T-helper 1 cell treated with Interleukin-12 subunit alpha and Interleukin-12 subunit beta and Interleukin-4 antibody, amounts not matched to agents 30 μg/mL and 1 μg/mL, for 36 hours (primary cell): Measurements from ENCODE around the gene IPO5.

Experiments used
- H3K27ac Mint-ChIP-seq: one replicate; pipeline ENCODE4 v1.8.0; 2021; ENCODE audit warnings: mild to moderate bottlenecking, mixed read lengths
- H3K27me3 Mint-ChIP-seq: one replicate; pipeline ENCODE4 v1.8.0; 2021; ENCODE audit warnings: low read depth, mixed read lengths
- H3K36me3 Mint-ChIP-seq: one replicate; pipeline ENCODE4 v1.8.0; 2021; ENCODE audit warnings: low read depth, mixed read lengths
- H3K4me1 Mint-ChIP-seq: one replicate; pipeline ENCODE4 v1.8.0; 2021; ENCODE audit warnings: low read depth, mixed read lengths
- H3K4me3 Mint-ChIP-seq: one replicate; pipeline ENCODE4 v1.8.0; 2021; ENCODE audit warnings: mild to moderate bottlenecking, moderate library complexity, mixed read lengths
- H3K9me3 Mint-ChIP-seq: one replicate; pipeline ENCODE4 v1.8.0; 2021; ENCODE audit warnings: mixed read lengths

IPO5 gene

GRCh38 chr13:97953376-97953970, at the start of gene IPO5:
TSS of gene IPO5 (plus strand) at chr13:97953675. CDS start at chr13:97976697, 23,022 bp downstream.
- Mint-ChIP-seq H3K36me3 (peaks cover 2% of the 10 kb centered on the region), H3K27me3 (no peaks in the 10 kb centered on the region), H3K4me1 (no peaks in the 10 kb centered on the region), H3K27ac (no peak within 1 kb of the TSS), H3K4me3 (no peak within 1 kb of the TSS), H3K9me3 (no peaks in the 10 kb centered on the region)

GRCh38 chr13:97904059-97904458, 49.4 kb upstream of the IPO5 start:
- Mint-ChIP-seq H3K4me3 (no peak overlapping the region), H3K9me3 (no peaks in the 10 kb centered on the region), H3K27me3 (no peaks in the 10 kb centered on the region), H3K27ac (no peak overlapping the region), H3K36me3 (no peaks in the 10 kb centered on the region), H3K4me1 (no peaks in the 10 kb centered on the region)

- Mint-ChIP-seq H3K4me1 (no peaks in the 10 kb centered on the region), H3K9me3 (no peaks in the 10 kb centered on the region), H3K4me3 (no peak overlapping the region), H3K36me3 (no peaks in the 10 kb centered on the region), H3K27me3 (peaks cover 11% of the 10 kb centered on the region), H3K27ac (no peak overlapping the region)
Measured at GRCh38 chr13:97905517-97905916, 48.0 kb upstream of the IPO5 start.

- Mint-ChIP-seq H3K9me3 (peaks cover 15% of the 10 kb centered on the region), H3K4me1 (no peaks in the 10 kb centered on the region), H3K36me3 (no peaks in the 10 kb centered on the region), H3K4me3 (no peak overlapping the region), H3K27me3 (peaks cover 11% of the 10 kb centered on the region), H3K27ac (no peak overlapping the region)
Measured at GRCh38 chr13:97911311-97912138, 42.0 kb upstream of the IPO5 start.

GRCh38 chr13:97912139-97912535, 41.3 kb upstream of the IPO5 start:
- Mint-ChIP-seq H3K9me3 (peaks cover 18% of the 10 kb centered on the region), H3K4me1 (no peaks in the 10 kb centered on the region), H3K27ac (no peak overlapping the region), H3K36me3 (no peaks in the 10 kb centered on the region), H3K4me3 (no peak overlapping the region), H3K27me3 (peaks cover 11% of the 10 kb centered on the region)

- no peaks in the 10 kb centered on the region for H3K4me1 Mint-ChIP-seq
- H3K9me3 Mint-ChIP-seq: peaks cover 18% of the 10 kb centered on the region
- H3K27me3 Mint-ChIP-seq: peaks cover 11% of the 10 kb centered on the region
- no peaks in the 10 kb centered on the region for H3K36me3 Mint-ChIP-seq
- H3K4me3 Mint-ChIP-seq: no peak overlapping the region
- no peak overlapping the region for H3K27ac Mint-ChIP-seq
Measured at GRCh38 chr13:97913206-97913605, 40.3 kb upstream of the IPO5 start.

- no peak overlapping the region for H3K27ac Mint-ChIP-seq
- H3K27me3 Mint-ChIP-seq: peaks cover 7% of the 10 kb centered on the region
- H3K9me3 Mint-ChIP-seq: peaks cover 18% of the 10 kb centered on the region
- H3K4me3 Mint-ChIP-seq: no peak overlapping the region
- no peaks in the 10 kb centered on the region for H3K4me1 Mint-ChIP-seq
- no peaks in the 10 kb centered on the region for H3K36me3 Mint-ChIP-seq
Measured at GRCh38 chr13:97914540-97914939, 38.9 kb upstream of the IPO5 start.

GRCh38 chr13:97921176-97921816, 32.2 kb upstream of the IPO5 start:
- Mint-ChIP-seq H3K27me3 (no peaks in the 10 kb centered on the region), H3K27ac (no peak overlapping the region), H3K4me1 (no peaks in the 10 kb centered on the region), H3K36me3 (no peaks in the 10 kb centered on the region), H3K4me3 (no peak overlapping the region), H3K9me3 (peaks cover 5% of the 10 kb centered on the region)

GRCh38 chr13:97928301-97928700, 25.2 kb upstream of the IPO5 start:
- H3K9me3 Mint-ChIP-seq: no peaks in the 10 kb centered on the region
- H3K27me3 Mint-ChIP-seq: no peaks in the 10 kb centered on the region
- H3K4me1 Mint-ChIP-seq: no peaks in the 10 kb centered on the region
- no peaks in the 10 kb centered on the region for H3K36me3 Mint-ChIP-seq
- H3K27ac Mint-ChIP-seq: no peak overlapping the region
- no peak overlapping the region for H3K4me3 Mint-ChIP-seq

GRCh38 chr13:97932036-97932435, 21.4 kb upstream of the IPO5 start:
- Mint-ChIP-seq H3K27me3 (no peaks in the 10 kb centered on the region), H3K4me1 (no peaks in the 10 kb centered on the region), H3K4me3 (no peak overlapping the region), H3K27ac (no peak overlapping the region), H3K9me3 (no peaks in the 10 kb centered on the region), H3K36me3 (no peaks in the 10 kb centered on the region)

- Mint-ChIP-seq H3K9me3 (no peaks in the 10 kb centered on the region), H3K27me3 (no peaks in the 10 kb centered on the region), H3K4me3 (no peak overlapping the region)
Measured at GRCh38 chr13:97932647-97933046, 20.8 kb upstream of the IPO5 start.

GRCh38 chr13:97933776-97934175, 19.7 kb upstream of the IPO5 start:
- no peaks in the 10 kb centered on the region for H3K36me3 Mint-ChIP-seq
- no peak overlapping the region for H3K4me3 Mint-ChIP-seq
- no peaks in the 10 kb centered on the region for H3K9me3 Mint-ChIP-seq
- no peaks in the 10 kb centered on the region for H3K4me1 Mint-ChIP-seq
- no peak overlapping the region for H3K27ac Mint-ChIP-seq
- H3K27me3 Mint-ChIP-seq: no peaks in the 10 kb centered on the region

More at GRCh38 chr13:97932647-97933046, 20.8 kb upstream of the IPO5 start:
- no peaks in the 10 kb centered on the region for H3K36me3 Mint-ChIP-seq
- no peaks in the 10 kb centered on the region for H3K4me1 Mint-ChIP-seq
- H3K27ac Mint-ChIP-seq: no peak overlapping the region

- Mint-ChIP-seq H3K4me3 (no peak overlapping the region), H3K27ac (no peak overlapping the region), H3K4me1 (no peaks in the 10 kb centered on the region), H3K9me3 (no peaks in the 10 kb centered on the region), H3K36me3 (no peaks in the 10 kb centered on the region), H3K27me3 (no peaks in the 10 kb centered on the region)
Measured at GRCh38 chr13:97934590-97934989, 18.9 kb upstream of the IPO5 start.

- Mint-ChIP-seq H3K9me3 (no peaks in the 10 kb centered on the region), H3K27ac (no peak overlapping the region), H3K4me1 (no peaks in the 10 kb centered on the region), H3K27me3 (no peaks in the 10 kb centered on the region), H3K4me3 (no peak overlapping the region), H3K36me3 (no peaks in the 10 kb centered on the region)
Measured at GRCh38 chr13:97935071-97935470, 18.4 kb upstream of the IPO5 start.

GRCh38 chr13:97936036-97936435, 17.4 kb upstream of the IPO5 start:
- Mint-ChIP-seq H3K4me1 (no peaks in the 10 kb centered on the region), H3K36me3 (no peaks in the 10 kb centered on the region), H3K4me3 (no peak overlapping the region), H3K9me3 (no peaks in the 10 kb centered on the region), H3K27me3 (no peaks in the 10 kb centered on the region), H3K27ac (no peak overlapping the region)
